CD4-positive, alpha-beta T cell treated with Interleukin-4 for 1 hour (primary cell): Measurements from ENCODE around the gene PLPP4.
"Not testable (repeated sequence)": the region's sequence is repeated elsewhere in the genome, so short reads cannot be mapped to it uniquely, and the experiment has no call there.

Experiments used
- DNase-seq, 2 donors: peaks; one replicate each; pipeline ENCODE4 v3.0.0-alpha.2; 2020 to 2022

PLPP4 gene

DNA sequence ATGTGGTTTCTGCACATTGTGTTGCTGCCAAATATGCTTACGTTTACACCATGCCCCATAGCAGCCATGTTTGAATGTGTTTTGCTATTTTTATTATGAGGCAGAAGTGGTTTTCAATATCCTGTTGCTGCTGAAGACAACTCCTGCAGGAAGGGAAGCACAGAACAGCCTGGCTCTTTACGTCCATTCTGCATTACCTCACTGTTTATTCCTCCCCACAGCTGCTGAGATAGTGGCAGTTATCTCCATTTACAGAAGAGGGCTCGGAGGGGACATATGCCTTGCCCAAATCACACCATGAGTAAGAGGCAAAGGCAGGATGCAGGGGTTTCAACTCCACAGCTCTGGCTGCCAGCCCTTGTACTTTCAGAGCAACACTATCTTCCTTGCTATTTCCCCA lies 35.3 kb downstream of the PLPP4 start:
- no peak for DNase-seq

GRCh38 chr10:120493411-120494312 lies 36.6 kb downstream of the PLPP4 start:
- no peak for DNase-seq

- DNase-seq: no peak
These were observed 37.3 kb downstream of the PLPP4 start for GRCh38 chr10:120494313-120494710.

DNA sequence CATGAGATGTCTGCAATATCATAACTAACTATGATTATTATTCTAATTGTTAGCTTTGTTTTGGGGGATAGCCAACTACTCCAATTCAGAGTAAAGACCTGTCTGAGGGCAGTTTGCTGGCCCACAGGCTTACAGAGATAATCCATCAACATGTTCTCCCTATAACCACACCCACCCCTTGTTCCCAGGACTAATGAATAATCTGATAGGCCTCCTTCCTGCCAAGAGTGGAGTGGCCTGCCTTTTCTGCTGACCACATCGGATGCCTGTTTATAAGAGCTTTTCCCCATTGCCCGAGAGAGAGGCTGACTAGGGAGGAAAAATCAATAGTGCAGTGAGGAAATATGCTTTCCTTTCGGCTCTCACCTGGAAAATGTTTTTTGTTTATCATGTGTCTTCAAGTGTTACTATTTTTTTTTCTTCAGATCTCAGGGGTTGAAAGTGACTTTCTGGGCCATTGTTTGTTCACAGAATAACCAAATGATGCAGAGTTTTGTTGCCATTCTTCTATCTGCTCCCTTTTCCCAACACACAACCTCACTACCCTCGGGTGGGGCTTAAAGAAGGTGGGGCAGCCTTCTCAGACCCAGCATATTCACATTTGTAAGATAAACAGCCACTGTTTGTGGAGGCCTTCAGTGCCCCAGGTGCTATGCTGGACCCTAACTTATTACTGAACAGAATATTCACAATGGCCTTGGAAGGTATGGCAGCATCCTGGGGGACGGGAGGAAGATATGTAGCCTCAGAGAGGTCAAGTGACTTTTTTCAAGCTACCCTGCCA lies 38.4 kb downstream of the PLPP4 start:
- DNase-seq: no peak

DNA sequence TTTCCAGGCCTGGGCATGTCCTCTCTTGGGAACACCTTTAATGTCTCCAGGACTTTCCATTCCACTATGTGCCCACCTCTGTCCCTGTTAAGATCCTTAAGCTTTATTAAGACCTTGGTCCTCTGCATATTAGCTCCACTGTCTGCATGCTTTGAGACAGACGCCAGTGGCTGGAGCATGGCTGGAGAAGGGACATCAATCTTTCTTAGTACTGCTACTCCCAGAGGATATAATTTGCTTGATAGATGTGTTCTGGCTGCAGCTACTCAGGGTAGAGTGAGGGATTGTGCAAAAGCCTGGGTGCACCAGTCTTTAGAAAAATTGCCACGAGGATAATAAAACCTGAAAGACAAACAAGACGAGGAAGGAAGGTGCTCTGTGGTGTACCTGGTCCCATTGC lies 42.9 kb downstream of the PLPP4 start:
- DNase-seq: no peak

- no peak for DNase-seq
These were observed 46.7 kb downstream of the PLPP4 start for GRCh38 chr10:120503689-120504088.

DNA sequence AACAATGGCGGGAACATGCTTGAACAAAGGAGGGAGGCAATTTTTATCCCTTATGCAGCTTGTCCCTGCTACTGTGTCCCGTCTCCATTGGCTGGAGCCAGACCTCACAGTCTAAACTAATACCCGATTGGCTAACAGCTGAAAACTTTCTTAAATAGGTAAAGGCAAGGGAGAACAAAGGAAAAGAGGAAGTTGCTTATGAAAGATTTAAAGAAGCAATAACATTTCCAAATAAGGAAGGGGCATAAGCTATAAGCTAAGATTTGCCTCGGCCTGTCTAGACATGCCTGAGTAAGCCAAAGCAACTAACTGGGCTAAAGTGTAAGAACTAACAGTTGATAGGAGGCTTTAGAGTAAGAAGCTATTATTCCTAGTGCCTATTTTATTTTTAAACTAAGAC lies 47.2 kb downstream of the PLPP4 start:
- DNase-seq: not testable (repeated sequence)

DNA sequence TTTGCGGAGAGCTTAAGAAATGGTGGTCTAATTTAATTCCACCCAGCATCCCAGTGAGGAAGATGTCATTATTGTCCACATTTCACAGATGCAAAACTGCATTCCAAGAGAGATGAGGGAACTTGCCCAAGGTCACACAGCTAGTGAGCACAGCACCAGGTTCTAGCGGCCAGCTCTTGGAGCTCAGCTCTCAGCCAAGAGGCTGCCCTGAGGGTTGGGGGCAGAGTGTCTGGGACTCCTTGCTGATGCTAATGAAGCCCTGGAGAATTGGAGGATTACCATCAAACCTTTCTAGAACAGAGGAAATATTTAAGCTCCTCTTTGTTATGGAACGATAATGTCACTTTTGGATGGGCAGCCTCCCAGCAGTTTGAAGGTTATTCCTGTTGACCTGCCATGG lies 48.0 kb downstream of the PLPP4 start:
- DNase-seq: no peak

- no peak for DNase-seq
These were observed 48.8 kb downstream of the PLPP4 start for GRCh38 chr10:120505866-120506265.

DNA sequence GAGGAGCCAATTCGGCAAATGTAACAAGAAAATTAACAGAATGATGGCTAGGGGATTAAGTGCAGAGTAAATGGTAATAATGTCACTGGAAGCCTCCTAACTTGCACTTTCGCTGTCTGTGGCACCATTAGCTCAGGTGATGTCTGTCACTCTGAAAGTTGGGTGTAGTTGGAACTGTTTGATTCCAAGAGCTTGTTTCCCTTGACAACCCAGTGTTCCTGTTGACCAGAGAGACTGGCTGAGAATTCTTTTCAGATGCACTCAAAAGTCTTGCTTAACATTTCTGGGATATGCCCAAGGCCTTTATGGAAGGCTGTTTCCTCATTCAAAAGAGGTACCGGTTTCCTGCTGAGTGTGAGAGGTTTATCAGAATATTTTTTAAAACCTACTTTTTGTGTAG lies 49.6 kb downstream of the PLPP4 start:
- no peak for DNase-seq

- no peak for DNase-seq
These were observed 50.1 kb downstream of the PLPP4 start for GRCh38 chr10:120507175-120507574.

GRCh38 chr10:120507651-120508050 lies 50.6 kb downstream of the PLPP4 start:
- no peak for DNase-seq

- no peak for DNase-seq
These were observed 51.4 kb downstream of the PLPP4 start for GRCh38 chr10:120508393-120508792.

DNA sequence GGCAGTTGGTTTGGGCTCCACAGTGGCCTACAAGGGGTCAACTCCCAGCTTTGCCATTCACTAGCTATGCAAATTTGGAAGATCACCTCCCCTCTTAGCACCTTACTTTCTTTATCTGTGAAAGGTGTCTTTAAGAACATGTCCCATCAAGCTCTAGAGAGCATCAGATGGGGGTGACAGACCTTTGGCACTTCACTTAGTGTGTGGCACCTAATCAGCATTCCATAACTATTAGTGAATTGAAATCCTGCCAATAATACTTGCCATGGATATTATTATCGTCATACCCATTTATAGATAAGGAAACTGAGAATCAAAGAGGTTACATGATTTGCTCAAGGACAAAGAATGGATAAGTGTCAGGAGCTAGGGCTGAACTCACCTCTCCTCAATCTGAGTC lies 51.9 kb downstream of the PLPP4 start:
- DNase-seq: no peak

DNA sequence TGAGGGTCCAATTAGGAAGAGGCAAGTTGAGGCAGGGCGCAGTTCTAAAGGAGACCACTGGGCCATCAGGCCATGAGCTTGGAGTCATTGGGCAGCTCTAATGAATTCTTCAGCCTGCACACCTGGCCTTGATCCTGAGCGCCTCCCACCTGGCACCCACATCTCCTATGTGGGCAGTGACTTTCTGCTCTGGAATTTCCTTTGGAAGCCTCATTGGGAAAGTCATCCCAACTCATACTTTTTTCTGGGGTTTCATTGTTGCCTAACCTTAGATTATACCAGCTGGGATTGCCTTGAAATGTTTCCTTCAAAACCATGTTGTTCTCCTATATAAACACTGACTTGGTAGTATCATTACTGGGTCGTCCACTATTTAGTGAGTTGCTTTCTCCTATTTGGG lies 54.1 kb downstream of the PLPP4 start:
- DNase-seq: no peak

GRCh38 chr10:120513307-120513796 lies 56.3 kb downstream of the PLPP4 start:
- no peak for DNase-seq

DNA sequence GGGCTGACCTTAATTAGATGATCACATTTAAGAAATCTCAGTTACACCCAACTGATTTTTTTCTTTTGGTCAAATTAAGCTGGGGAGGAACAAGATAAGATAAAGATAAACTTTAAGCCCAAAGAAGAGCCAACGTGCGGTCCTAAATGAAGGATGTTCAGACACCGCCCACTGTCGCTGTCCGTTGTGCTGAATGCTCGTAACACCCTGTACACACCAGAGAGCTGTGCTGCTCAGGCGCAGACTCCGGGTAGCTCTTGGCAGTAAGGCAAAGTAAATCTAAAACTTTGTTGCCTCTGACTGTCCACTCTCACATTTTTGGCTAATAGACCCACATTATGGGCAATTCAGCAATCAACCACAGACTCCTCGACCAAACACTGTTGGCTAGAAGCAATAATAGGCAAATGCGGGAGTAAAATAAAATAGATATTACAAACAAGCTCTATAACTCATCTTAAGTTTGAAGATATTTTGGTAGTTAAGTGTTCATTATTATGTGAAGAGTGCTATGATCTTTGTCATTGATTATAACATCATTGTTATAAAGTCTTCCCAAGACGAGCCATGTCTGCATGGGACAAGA lies 57.1 kb downstream of the PLPP4 start:
- DNase-seq: no peak

GRCh38 chr10:120514959-120515358 lies 57.9 kb downstream of the PLPP4 start:
- DNase-seq: no peak

GRCh38 chr10:120515741-120516140 lies 58.7 kb downstream of the PLPP4 start:
- DNase-seq: no peak

GRCh38 chr10:120516426-120516825 lies 59.4 kb downstream of the PLPP4 start:
- DNase-seq: no peak

- DNase-seq: no peak
These were observed 60.2 kb downstream of the PLPP4 start for GRCh38 chr10:120517196-120517595.

GRCh38 chr10:120517881-120518484 lies 61.0 kb downstream of the PLPP4 start:
- no peak for DNase-seq

GRCh38 chr10:120521880-120522279 lies 64.9 kb downstream of the PLPP4 start:
- no peak for DNase-seq
